ENCODE results near the gene ELOVL2. TPM values are rescaled to one million over a fixed set of nuclear protein-coding genes. Genes with fewer than 3 reads are reported as not detected.
"Not testable (repeated sequence)": the region's sequence is repeated elsewhere in the genome, so short reads cannot be mapped to it uniquely, and the experiment has no call there.

The ELOVL2 gene, protein sequence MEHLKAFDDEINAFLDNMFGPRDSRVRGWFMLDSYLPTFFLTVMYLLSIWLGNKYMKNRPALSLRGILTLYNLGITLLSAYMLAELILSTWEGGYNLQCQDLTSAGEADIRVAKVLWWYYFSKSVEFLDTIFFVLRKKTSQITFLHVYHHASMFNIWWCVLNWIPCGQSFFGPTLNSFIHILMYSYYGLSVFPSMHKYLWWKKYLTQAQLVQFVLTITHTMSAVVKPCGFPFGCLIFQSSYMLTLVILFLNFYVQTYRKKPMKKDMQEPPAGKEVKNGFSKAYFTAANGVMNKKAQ
- polyA plus RNA-seq (ENCODE audit: insufficient read length): 1.9 TPM

DNA sequence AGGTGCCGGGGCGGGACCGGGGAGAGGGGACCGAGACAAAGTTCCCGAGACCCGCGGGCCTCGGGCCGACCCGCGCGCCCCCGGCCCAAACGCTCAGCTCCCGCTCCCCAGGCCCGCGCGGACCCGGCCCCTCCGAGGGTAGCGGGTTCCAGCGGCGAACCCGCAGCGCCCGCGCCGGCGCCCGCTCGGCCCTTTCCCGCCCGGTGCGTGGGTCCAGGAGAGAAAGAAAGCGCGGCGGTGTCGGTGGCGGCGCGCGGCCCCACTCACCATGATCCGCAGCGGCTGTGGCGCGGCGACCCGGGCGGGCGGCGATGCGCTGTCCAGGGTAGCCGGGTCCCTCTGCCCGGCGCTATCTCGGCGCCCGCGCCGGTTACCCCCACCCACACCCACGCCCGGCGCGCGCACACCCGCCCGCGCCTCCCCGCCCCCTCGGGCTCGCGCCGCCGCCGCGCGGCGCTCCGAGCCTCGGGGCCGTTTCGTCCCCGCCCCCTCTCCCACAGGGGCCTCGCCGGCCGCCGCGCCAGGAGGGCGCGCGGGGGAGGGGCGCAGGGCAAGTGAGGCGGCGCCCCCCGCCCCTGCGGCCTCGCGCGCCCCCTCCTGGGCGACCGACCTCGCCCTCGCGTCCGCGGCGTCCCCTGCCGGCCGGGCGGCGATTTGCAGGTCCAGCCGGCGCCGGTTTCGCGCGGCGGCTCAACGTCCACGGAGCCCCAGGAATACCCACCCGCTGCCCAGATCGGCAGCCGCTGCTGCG is at the start of gene ELOVL2:
Gene ELOVL2, minus strand, starts transcription at position 345 of the 751 bp plus-strand sequence. Its CDS starts 75 bp downstream, at position 270.
- no peak for DNase-seq (ENCODE audit: low read depth)

DNA sequence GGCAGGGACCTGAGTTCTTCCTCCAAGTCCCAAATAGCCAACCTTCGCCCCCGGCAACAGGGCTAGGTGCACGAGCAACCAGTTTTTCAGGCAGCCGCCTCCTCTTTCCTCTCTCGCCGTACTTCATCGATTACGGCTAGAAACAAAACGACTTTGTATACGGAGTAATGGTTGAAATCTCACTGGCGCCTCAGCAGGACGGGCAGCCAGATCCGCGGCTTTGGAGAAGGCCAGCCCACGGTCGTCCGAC is 49.2 kb upstream of the ELOVL2 start:
- no peak for DNase-seq (ENCODE audit: low read depth)

DNA sequence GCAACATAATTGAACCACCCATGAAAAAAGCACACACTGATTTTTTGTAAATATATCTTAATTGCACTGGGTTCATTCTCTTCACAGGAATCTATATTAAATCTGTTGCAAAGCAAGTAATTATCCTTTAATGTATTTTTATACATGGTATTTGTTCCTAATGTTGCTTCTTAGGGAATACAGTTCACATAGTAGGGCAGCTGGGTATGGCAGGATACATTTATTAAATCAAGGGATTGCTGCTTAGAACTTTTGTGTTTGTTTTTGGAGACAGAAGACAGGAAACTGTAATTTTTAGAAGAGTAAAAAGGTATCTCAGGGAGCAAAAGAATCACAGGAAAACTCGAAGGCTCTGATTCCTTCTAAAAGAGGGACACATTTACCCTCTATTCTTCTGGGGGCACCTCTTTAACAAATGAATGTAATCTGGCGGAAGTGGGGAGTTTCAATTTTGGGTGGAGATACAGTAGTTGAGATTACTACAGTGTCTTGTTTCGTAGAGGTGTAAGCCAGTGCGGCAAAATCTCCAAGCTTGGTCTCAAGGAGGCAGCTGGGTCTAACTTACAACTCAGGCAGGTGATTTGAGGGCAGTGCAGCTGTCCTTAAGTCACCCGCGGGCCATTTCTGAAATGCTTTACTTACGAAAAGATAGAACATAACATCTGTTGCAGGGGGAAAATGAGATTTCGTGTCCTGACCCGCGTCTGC is 48.7 kb upstream of the ELOVL2 start:
- DNase-seq (ENCODE audit: low read depth): no peak

DNA sequence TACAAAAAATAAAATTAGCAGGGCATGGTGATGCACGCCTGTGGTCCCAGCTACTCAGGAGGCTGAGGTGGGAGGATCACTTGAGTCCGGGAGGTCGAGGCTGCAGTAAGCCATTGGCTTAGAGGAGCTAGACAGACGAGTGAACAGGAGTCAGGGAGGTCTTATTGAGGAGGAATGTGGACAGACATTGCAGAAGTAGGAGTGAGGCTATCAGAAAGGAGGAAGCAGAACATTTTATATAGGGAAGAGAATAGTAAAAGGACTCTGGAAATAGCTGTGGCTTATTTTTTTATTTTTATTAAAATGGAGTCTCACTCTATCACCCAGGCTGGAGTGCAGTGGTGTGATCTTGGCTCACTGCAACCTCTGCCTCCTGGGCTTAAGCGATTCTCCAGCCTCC is 47.0 kb upstream of the ELOVL2 start:
- not testable (repeated sequence) for DNase-seq (ENCODE audit: low read depth)

DNA sequence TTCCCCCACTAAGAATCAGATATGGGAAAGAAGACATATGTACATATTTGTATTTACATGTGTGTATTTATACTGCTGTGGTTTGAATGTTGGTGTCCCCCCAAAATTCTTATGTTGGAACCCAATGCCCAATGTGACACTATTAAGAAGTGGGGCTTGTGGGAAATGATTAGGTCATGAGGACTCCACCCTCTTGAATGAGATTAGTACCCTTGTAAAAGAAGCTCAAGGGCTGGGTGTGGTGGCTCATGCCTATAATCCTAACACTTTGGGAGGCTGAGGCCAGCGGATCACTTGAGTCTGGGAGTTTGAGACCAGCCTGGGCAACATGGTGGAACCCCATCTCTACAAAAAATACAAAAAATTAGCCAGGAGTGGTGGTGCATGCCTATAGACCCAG is 45.6 kb upstream of the ELOVL2 start:
- no peak for DNase-seq (ENCODE audit: low read depth)

DNA sequence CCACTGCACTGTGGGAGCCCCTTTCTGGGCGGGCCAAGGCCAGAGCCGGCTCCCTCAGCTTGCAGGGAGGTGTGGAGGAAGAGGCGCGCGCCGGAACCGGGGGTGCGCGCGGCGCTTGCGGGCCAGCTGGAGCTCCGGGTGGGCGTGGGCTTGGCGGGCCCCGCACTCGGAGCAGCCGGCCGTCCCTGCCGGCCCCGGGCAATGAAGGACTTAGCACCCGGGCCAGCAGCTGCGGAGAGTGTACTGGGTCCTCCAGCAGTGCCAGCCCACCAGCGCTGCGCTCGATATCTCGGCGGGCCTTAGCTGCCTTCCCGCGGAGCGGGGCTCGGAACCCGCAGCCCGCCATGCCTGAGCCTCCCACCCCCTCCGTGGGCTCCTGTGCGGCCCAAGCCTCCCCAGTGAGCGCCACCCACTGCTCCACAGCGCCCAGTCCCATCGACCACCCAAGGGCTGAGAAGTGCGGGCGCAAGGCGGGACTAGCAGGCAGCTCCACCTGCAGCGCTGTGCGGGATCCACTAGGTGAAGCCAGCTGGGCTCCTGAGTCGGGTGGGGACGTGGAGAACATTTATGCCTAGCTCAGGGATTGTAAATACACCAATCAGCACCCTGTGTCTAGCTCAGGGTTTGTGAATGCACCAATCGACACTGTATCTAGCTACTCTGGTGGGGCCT is 43.2 kb upstream of the ELOVL2 start:
- not testable (repeated sequence) for DNase-seq (ENCODE audit: low read depth)

DNA sequence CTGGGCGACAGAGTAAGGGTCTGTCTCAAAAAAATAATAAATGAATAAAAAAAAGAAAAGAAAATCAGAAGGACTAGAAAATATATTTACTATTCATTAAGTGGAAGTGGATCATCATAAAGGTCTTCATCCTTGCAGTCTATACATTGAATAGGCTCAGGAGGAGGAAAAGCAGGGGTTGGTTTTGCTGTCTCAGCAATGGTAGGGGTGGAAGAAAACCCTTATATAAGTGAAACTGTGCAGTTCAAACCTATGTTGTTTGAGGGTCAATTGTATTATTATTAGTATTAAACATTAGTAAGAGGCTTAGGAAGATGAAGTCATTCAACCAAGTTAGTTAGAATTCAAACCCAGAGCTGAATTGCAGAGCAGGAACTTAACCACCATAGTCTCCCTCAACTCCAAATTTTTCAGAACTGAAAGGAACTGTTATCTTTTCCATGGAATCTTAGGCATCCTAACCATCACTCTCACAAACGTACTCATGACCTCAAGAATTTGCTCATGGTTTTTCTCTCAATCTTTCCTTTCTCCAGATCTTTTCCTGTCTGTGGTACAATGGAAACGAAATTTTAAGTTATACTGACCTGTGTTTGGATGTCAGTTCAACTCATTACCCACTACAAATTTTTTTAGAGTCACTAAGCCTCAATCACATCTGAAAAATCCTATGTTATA is 41.8 kb upstream of the ELOVL2 start:
- DNase-seq (ENCODE audit: low read depth): no peak

DNA sequence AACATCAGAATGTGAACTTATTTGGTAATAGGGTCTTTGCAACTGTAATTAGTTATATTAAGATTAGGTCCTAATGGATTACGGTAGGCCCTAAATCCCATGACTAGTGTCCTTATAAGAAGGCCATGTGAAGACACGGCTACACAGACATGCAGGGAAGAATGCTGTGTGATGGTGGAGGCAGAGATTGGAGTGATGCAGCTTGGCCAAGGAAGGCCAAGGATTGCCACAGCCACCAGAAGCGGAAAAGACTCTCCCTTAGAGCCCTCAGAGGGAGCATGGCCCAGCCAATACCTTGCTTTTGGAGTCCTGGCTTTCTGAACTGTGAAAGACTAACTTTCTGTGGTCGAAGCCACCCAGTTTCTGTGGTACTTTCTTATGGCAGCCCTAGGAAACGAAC is 39.9 kb upstream of the ELOVL2 start:
- no peak for DNase-seq (ENCODE audit: low read depth)

DNA sequence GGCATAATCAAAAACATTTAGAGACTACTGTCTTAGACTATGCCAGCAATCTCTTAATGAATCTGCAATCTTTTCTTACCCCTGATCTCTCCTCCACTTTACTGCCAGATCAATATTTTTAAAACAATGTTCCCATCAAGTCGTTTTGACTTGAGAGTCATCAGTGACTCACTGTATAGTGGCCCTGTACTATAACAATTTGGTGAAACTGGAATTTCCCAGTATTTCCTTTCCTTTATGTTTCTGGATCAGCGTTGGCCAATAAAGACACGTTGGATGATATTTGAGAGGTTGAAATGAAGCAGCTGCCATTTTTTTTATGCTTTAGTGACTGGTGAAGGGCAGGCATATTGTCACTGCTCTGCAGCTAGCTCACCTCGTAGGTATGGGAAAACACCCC is 39.4 kb upstream of the ELOVL2 start:
- no peak for DNase-seq (ENCODE audit: low read depth)

DNA sequence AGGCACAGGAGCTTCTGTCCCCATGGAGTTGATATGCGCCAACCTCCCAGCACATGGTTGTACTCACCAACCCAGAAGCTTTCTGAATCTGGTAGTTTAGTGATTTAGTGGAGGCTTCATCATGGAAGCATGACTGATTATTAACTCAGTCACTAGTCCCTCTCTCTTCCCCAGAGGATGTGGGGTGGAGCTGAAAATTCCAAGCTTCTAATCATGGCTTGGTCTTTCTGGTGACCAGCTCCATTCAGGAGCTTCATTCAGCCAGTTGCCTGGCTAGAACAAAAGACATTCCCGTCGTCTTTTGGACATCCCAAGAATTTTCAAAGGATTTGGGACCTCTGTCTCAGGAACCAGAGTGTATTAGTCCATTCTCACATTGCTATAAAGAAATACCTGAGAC is 36.2 kb upstream of the ELOVL2 start:
- DNase-seq (ENCODE audit: low read depth): no peak

DNA sequence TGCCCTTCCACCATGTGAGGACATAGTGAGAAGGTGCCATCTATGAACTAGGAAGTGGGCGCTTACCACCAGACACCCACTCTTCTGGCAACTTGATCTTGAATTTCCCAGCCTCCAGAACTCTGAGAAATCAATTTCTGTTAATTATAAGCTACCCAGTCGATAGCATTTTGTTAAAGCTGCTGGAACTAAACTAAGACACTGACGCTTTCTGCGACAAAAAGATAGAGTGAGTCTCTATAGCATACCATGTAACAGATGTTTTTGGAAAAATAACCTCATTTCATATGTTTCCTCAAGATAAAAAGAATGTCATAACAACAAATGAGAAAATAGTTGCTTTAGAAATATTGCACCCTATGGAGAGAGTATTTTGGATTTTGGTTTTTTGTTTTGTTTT is 34.2 kb upstream of the ELOVL2 start:
- no peak for DNase-seq (ENCODE audit: low read depth)

DNA sequence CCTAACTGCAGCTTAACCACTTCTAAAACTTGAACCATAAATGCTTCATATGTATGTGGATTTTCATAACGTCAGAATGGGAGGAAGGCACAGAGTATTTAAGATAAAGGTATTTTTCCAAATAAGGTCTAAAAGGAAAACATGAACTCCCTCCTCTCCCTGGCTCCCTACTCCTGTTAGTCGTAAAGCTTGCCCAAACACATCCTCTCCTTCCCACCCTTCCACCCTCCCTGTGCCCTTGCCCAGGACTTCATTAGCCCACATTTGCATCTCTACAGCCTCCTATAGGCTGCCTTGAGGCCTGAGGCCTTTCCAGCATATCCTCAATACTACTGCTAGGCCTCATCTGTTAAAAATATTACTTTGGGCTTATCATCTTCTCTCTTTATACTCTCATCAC is 32.4 kb upstream of the ELOVL2 start:
- no peak for DNase-seq (ENCODE audit: low read depth)

DNA sequence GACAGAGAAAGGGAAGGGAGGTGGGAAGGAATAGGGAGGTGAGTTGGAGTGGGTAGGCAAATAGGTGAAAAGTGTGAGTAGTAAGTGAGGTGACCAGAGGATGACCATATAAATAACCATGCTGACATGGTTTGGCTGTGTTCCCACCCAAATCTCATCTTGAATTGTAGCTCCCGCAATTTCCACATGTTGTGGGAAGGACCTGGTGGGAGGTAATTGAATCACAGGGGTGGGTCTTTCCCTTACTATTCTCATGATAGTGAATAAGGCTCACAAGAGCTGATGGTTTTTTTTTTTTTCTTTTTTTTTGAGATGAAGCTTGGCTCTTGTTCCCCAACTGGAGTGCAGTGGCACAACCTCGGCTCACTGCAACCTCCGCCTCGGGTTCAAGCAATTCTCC is 28.0 kb upstream of the ELOVL2 start:
- DNase-seq (ENCODE audit: low read depth): no peak

DNA sequence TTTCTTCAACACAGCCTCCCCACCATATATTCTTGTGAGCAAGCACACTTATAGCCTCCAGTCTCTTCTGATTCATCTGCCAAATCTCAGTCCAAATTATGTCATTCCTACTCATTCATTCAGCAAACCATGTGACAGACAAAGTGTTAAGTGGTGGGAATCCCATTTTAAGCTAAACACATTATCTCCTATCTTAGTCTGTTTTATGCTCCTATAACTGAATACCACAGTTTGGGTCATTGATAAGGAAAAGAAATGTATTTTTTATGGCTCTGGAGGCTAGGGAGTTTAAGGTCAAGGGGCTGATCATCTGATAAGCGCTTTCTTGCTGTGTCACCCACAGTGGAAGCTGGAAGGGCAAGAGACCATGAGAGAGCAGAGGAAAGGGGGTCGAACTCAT is 25.7 kb upstream of the ELOVL2 start:
- no peak for DNase-seq (ENCODE audit: low read depth)

DNA sequence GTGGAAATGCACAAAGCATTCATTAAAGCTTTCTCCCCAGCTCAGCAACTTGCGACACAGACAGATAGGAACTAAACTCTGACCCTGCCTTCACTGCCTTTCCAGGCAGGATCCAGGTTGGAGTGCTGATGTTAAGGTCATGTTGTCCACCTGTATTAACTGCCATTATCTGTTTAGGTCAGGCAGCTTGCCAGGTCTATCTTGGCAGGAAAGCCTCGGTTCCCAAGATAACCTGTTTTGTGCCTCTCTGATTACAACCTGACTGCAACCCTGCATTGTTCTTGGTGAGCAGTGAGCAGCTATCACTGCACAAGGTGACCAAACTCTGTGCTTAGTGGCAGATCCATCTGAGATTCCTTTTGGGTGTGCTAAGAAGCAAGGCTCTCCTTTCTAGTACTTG is 23.2 kb upstream of the ELOVL2 start:
- no peak for DNase-seq (ENCODE audit: low read depth)

DNA sequence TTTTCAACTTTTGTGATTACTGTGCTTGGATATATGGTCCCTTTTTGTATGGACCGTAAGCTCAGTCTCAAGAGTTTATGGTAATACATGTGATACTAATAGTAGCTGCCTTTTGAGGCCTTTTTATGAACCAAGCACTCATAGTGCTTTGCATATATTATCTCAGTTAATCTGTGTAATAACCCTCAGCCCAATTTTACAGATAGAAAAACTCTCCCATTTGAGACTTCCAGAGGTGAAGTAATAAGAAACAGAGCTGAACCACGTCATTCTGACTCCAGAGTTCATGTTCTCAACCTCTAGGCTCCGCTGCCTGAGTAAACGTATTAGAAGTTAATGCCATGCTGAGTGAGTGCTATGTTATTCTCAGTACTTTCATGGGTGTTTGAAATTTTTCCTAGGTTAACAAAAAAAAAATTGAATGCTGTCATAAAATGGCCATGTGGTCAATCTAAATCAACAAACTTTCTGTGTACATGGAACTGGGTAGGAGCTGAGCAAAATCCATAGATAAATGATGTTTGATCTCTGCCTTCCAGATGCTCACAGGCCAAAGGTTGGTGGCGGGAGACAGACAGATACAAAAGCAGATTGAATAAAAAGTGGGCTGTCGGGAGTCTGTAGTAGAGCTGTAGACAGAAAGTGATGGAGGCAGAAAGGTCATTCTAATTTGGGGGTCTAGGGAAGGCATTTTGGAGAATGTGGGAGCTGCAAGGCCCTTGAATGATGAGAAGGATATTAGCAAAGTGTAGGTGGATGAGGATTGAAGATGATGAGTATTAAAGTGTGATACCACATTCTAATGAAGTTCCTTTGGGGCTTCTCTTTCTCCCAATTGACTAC is 22.6 kb upstream of the ELOVL2 start:
- no peak for DNase-seq (ENCODE audit: low read depth)

DNA sequence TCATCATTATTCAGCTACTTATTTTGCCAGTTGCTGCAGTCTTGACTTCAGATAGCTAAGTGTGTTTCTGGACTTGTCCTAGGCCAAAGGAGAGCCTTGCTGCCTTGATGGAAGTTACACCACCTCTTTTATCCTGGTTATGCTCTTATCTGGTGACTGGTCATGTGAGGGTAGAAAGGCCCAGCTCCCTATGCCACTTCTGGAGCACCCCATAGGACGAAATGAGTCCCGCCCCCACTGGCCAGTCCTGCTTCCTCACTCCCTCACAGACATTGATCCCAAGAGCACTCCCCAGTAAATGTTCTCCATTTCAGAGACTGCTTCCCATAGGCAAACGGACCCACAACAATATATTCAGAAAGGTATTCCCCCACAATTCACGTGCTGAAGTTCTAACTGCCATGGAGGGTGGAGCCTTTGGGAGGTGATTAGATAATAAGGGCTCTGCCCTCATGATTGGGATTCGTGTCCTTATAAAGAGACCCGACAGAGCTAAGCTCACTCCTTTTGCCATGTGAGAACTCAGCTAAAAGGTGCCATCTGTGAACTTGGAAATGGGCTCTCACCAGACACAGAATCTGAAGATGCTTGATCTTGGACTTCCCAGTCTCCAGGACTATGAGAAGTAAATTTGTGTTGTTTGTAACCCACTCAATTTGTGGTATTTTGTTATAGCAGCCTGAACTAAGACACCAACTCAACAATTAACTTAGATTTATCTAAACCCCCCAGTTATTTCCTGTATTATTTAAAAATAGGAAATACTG is 21.5 kb upstream of the ELOVL2 start:
- no peak for DNase-seq (ENCODE audit: low read depth)

DNA sequence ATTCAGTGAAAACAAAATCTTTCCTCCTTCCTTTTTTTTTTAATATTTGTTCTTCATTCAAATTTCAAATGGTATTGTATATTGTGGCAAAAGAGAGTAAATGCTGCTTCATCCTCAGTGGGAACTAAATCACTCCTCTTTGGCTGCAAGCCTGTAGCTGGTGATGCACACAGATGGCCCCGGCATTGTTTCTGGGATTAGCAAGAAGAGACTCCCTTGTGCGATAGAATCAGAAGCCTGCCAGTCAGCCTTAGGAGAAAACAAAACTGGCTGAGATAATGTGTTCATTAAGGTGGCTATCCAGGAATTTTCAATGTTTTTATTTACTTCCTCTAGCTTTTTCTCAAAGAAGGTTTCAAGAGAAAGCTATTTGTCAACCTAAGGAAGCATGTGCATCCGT is 20.7 kb upstream of the ELOVL2 start:
- DNase-seq (ENCODE audit: low read depth): no peak

DNA sequence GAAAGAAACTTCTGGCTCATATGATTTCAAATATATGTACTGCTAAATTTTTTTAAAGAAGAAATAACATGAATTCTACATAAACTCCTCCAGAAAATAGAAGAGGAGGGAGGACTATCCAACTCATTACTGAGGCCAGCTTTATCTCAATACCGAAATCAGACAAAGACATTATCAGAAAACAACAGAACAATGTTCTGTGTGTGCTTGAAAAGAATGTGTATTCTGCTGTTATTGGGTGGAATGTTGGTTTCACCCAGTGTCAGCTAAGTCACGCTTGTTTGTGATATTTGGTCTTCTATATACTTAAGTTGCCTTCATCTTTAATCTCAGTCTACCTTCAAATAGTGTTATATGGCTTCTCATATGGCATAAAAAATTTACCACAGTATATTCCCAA is 18.6 kb upstream of the ELOVL2 start:
- no peak for DNase-seq (ENCODE audit: low read depth)

DNA sequence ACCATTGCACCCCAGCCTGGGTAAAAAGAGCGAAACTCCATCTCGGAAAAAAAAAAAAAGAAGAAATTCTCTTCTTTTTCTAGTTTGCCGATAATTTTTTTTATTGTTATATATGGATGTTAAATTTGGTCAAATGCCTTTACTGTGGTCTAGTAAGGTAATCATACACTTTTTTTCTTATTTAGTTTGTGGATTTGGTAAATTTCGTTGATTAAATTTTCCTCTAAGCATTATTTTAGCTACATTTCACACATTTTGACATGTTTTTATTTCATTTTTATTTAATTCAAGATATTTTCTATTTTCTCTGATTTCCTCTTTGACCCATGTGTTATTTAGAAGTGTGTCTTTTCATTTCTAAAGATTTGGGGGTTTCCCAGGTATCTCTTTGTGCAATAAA is 18.0 kb upstream of the ELOVL2 start:
- no peak for DNase-seq (ENCODE audit: low read depth)

All from forelimb muscle (tissue), 1 donor.